ENCODE measurements around the gene MRPS7.

Gene MRPS7

GRCh38 chr17:75301502-75302206 is 40.0 kb downstream of the MRPS7 start:
- FAIRE-seq, result no peak
- DNase-seq (ENCODE audit: insufficient read length, low spot score), result no peak

- FAIRE-seq, result no peak
Measured at GRCh38 chr17:75307957-75308731, 46.5 kb downstream of the MRPS7 start.

GRCh38 chr17:75308732-75309629 is 47.3 kb downstream of the MRPS7 start:
- no peak for FAIRE-seq

More at GRCh38 chr17:75307957-75308731, 46.5 kb downstream of the MRPS7 start:
- no peak for DNase-seq (ENCODE audit: insufficient read length, low spot score)

GRCh38 chr17:75313941-75314551 is 52.4 kb downstream of the MRPS7 start:
- peak; percentile 89 for FAIRE-seq
- no peak for DNase-seq (ENCODE audit: insufficient read length, low spot score)

More at GRCh38 chr17:75308732-75309629, 47.3 kb downstream of the MRPS7 start:
- no peak for DNase-seq (ENCODE audit: insufficient read length, low spot score)

GRCh38 chr17:75315541-75316243 is 54.0 kb downstream of the MRPS7 start:
- FAIRE-seq, result no peak
- DNase-seq (ENCODE audit: insufficient read length, low spot score), result no peak

All from GM19239 (cell line).